Measurements from ENCODE around the gene SNRPD2. TPM values are rescaled to one million over a fixed set of nuclear protein-coding genes. Genes with fewer than 3 reads are reported as not detected.

Gene SNRPD2
- polyA plus RNA-seq, 1 donor from 2014 or later = 841 TPM

Other genes starting within 250 kb of the SNRPD2 start
- 48.1 TPM for gene FOSB, start 224.0 kb downstream of the SNRPD2 start, polyA plus RNA-seq
- 0.71 TPM for gene RTN2, start 194.9 kb downstream of the SNRPD2 start, polyA plus RNA-seq
- gene PPM1N, start 193.5 kb downstream of the SNRPD2 start, polyA plus RNA-seq = 4.0 TPM
- 111 TPM for gene VASP, start 184.5 kb downstream of the SNRPD2 start, polyA plus RNA-seq
- gene OPA3, start 107.2 kb downstream of the SNRPD2 start, polyA plus RNA-seq = 19.9 TPM
- not detected for gene GPR4, start 89.7 kb downstream of the SNRPD2 start, polyA plus RNA-seq
- gene EML2, start 52.6 kb downstream of the SNRPD2 start, polyA plus RNA-seq = 18.5 TPM
- not detected for gene GIPR, start 23.7 kb downstream of the SNRPD2 start, polyA plus RNA-seq
- 2.7 TPM for gene QPCTL, start 713 bp upstream of the SNRPD2 start, polyA plus RNA-seq
- 23.7 TPM for gene FBXO46, start 38.9 kb upstream of the SNRPD2 start, polyA plus RNA-seq
- not detected for gene MEIOSIN, start 41.5 kb upstream of the SNRPD2 start, polyA plus RNA-seq
- 0.41 TPM for gene SIX5, start 77.3 kb upstream of the SNRPD2 start, polyA plus RNA-seq
- gene DMPK, start 90.5 kb upstream of the SNRPD2 start, polyA plus RNA-seq = 1.6 TPM
- 16.7 TPM for gene DMWD, start 100.9 kb upstream of the SNRPD2 start, polyA plus RNA-seq
- gene RSPH6A, start 123.4 kb upstream of the SNRPD2 start, polyA plus RNA-seq = not detected
- 26.8 TPM for gene SYMPK, start 171.2 kb upstream of the SNRPD2 start, polyA plus RNA-seq
- not detected for gene FOXA3, start 172.4 kb upstream of the SNRPD2 start, polyA plus RNA-seq
- 10.0 TPM for gene IRF2BP1, start 194.2 kb upstream of the SNRPD2 start, polyA plus RNA-seq
- 0.70 TPM for gene MYPOP, start 210.7 kb upstream of the SNRPD2 start, polyA plus RNA-seq
- gene NANOS2, start 222.8 kb upstream of the SNRPD2 start, polyA plus RNA-seq = not detected

All from IgD-negative memory B cell (primary cell).